Medulla oblongata (tissue), 1 donor: ENCODE measurements around the gene ARL4A.
"Not testable (repeated sequence)": the region's sequence is repeated elsewhere in the genome, so short reads cannot be mapped to it uniquely, and the experiment has no call there.

Experiments used
- DNase-seq: peaks from one replicate; pipeline ENCODE4 v3.0.0-alpha.2; 2015; ENCODE audit errors: extremely low spot score

The ARL4A gene

GRCh38 chr7:12670000-12670729, 17.3 kb upstream of the ARL4A start:
- DNase-seq = no peak

- DNase-seq = peak; percentile 24
Observed at GRCh38 chr7:12670743-12671520, 16.5 kb upstream of the ARL4A start.

- not testable (repeated sequence) for DNase-seq
Observed at GRCh38 chr7:12673436-12673835, 14.0 kb upstream of the ARL4A start.

GRCh38 chr7:12674053-12674452, 13.4 kb upstream of the ARL4A start:
- no peak for DNase-seq

DNA sequence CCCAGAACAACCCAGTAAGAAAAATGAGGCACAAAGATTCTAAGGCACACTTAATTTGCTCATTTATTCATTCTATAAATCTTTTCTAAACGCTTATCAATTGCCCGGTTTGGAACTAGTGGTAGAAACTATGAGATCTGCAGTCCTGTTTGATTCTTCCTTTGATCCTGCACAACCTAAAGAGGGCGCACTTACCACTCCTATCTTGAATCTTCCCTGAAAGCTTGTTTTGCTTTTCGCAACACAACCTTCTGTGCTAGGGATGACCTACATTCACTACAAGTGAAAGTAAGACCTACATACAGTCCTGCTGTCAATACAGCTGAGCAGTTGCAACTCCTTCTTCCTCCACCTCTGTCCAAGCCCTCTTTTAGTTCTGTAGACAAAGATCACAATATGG, 12.6 kb upstream of the ARL4A start:
- DNase-seq = peak; percentile 42

DNA sequence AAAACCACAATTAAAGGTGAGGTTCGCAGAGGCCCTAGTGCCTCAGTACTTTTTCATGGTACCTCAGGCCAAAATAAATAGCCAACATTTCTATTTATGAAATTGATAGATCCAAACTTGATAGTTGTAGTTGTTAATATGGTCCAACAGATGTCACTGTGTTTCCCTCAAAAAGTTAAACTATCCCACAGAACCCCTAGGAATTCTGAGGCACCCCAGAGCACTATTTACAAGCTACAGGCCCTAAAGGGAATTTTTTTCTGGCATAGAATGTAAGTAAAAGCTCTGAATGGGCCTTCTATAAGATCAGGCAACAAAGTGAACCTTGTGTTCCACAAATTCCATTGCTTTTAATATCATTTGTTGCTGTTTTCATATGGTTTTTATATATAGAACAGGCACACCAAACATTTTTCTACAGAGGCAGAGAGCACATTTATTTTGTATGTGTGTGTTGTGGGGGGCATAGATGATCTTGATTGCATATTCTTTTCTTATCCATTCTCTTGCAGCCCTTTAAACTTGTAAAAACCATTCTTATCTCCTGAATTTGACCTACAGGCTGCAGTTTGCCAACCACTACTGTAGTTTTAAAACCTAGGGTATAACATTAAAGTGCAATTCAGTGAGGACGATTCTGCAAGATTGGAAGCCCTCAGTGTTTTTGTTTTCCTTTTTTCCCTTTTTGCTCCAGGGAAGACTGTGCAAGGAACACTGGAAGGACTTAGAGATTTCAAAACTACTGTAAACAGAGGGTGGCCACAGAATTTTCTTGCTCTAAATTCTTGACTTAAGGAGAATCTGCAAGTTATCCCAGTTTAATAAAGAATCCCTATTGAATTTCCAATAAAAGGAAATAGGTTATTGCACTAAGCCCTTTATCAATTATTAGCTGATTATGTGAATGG, 3.5 kb upstream of the ARL4A start:
- DNase-seq = no peak

GRCh38 chr7:12684733-12685132, 2.7 kb upstream of the ARL4A start:
- no peak for DNase-seq

DNA sequence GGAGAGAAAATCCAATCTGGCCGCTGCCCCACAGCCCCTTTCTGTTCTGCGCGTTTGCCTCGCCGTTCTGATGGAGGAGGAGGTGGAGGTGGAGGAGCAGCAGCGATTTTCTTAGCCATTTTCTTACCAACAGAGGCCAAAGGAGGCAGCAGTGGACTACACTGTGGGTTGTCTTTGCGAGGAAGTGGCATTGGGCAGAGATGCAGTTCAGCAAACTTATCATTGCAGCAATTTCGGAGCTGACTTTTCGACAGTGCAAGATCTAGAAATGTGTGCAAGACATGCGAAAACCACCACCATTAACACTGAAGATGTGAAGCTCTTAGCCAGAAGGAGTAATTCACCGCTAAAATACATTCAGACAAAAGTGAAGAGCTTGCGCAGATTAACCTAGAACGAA, 1.9 kb upstream of the ARL4A start:
- DNase-seq = peak; percentile 68

DNA sequence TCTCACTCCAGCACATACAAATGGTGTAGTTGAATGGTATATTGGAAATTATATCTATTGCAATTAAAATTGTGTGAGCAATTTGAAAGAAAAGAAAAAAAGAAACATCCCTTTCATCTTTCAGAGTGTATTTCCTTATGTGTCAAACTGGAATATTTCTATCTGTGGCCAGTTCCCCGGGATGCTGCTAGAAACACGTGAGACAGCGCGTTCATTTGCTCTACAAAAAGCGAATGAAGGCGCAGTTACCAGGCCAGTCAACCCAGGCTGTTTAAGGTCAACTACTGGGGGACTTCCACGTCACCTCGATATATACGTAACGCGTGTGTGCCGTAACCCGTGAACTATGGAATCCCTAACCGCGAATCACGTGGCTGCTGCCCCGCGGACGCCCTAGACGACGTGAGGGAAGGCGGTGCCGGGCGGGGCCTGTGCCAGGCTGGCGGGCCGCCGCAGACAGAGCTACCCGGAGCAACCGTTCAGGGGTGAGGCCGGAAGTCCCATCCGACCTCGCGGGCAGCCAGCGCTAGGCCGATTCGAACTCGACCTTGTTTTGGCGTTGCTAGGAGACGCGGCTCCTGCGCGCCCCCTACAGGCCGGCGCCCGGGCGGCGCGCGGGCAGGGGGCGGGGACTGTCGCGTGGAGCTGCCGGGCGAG, 1.1 kb upstream of the ARL4A start:
- DNase-seq = peak; percentile 86

DNA sequence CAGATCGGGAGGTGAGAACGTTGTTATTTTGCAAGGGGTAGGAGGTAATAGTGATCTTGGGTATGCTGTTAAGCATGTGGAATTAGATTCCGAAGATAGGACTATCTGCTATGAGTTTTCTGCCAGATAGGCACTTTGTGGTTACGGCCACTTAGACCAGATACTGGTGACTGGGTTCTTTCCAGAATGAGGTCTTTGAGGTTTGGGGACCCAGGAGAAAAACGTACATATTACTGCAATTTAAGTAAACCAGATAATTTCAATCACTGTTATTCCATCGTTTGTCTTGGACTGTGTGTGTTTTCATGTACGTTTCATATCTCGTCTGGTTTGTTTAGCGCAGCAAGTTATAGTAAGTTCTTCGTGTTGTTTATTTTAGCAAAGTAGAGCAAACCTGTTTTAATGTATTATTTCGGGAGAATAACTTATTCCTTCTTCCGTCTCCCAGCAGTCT, 312 bp downstream of the ARL4A start:
- no peak for DNase-seq

DNA sequence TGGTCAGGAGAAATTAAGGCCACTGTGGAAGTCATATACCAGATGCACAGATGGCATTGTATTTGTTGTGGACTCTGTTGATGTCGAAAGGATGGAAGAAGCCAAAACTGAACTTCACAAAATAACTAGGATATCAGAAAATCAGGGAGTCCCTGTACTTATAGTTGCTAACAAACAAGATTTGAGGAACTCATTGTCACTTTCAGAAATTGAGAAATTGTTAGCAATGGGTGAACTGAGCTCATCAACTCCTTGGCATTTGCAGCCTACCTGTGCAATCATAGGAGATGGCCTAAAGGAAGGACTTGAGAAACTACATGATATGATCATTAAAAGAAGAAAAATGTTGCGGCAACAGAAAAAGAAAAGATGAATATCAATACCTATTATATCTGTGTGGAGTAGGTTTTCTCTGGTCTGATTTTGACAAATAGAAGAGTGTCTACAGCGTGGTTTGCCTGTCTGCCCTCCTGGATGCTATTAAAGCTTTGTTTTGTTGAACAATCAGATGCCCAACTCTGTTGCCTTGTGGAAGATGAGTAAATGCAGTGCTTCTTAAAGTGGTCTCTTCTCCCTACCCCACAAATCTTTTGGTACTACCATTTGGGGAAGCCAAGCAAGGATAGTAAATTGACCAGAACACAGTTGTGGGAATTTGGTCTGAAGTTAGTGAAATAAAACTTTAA, 1.2 kb downstream of the ARL4A start:
- DNase-seq = not testable (repeated sequence)

GRCh38 chr7:12689451-12689850, 2.0 kb downstream of the ARL4A start:
- DNase-seq = no peak

DNA sequence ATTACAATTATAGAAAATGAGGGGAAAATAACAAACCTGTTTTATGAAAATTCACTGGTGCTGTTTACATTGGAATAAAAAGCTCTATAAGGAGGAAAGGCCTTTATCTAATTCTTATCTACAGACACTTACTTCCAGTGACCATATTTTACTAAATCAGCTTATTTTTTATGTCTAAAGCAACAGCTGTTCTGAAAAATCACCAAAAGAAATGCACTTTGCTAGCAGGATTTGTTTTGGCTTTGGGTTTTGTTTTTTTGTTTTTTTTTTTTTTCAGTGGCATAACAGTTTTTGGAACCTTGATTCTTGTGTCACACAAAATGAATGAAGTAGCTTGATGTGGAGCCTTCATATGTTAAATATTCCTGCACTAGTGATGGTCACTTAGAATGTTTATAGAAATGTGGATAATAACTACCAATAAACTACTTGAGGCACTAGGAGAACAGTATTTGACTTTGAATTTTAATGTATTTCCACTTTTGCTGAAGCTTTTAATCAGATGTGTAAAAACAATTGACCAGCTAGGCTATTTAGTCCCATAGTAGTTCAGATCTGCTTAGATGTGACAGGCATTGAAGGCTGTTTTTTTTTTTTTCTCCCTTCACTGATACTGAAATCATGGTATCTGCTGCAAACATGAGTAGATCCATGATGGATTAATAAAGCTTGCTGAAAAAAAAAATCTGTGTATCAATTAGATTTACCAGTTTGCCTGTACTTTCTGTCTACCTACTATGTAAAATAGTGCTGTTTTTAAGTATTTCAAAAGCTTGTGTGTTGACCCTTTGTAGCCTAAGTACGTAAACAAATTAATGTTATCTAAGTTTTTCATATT, 2.8 kb downstream of the ARL4A start:
- no peak for DNase-seq

DNA sequence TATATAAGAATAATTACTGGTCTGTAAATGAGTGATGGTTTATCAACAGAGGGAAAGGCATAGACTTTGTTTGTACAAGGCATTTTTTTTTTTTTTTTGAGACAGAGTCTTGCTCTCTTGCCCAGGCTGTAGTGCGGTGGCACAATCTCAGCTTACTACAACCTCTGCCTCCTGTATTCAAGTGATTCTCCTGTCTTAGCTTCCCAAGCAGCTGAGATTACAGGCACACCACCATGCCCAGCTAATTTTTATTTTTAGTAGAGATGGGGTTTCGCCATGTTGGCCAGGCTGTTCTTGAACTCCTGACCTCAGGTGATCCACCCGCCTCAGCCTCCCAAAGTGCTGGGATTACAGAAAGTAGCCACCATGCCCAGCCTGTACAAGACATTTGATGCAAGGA, 4.0 kb downstream of the ARL4A start:
- DNase-seq = not testable (repeated sequence)

GRCh38 chr7:12692035-12692434, 4.6 kb downstream of the ARL4A start:
- no peak for DNase-seq

- DNase-seq = no peak
Observed at GRCh38 chr7:12692479-12693259, 5.2 kb downstream of the ARL4A start.

DNA sequence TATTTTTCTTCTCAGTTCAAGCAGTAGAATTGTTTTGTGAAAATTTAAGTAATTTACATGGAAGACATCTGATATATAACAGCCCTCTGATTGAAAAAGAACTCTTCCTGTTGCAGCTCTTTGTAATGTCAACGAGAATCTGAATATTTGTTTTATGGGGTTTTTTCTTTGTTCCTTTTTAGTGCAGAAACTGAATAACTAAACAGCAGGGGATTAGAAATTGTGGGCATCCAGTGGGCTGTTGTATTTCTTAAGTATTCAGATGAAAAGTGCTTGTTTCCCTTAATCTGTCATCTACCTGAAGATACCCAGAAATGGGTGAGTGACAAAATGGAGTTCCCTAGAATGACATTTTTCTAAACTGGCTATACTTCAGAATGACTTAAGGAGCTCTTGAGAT, 7.4 kb downstream of the ARL4A start:
- no peak for DNase-seq

GRCh38 chr7:12695965-12696364, 8.5 kb downstream of the ARL4A start:
- no peak for DNase-seq

- no peak for DNase-seq
Observed at GRCh38 chr7:12699299-12699698, 11.9 kb downstream of the ARL4A start.
